A375 (cell line): ENCODE results near the gene PTGDR. TPM values are rescaled to one million over a fixed set of nuclear protein-coding genes. Genes with fewer than 3 reads are reported as not detected.

Source experiments
- total RNA-seq: library from RNA; depleted of rRNA; stranded (reverse); fragments of >200 nt; shearing (Covaris generic); gene quantifications from 2 replicates; pipeline ENCODE4 v1.2.3, GENCODE V29; 2014; rRNA removed

The PTGDR gene, protein sequence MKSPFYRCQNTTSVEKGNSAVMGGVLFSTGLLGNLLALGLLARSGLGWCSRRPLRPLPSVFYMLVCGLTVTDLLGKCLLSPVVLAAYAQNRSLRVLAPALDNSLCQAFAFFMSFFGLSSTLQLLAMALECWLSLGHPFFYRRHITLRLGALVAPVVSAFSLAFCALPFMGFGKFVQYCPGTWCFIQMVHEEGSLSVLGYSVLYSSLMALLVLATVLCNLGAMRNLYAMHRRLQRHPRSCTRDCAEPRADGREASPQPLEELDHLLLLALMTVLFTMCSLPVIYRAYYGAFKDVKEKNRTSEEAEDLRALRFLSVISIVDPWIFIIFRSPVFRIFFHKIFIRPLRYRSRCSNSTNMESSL
- not detected in 2 replicates for total RNA-seq

DNA sequence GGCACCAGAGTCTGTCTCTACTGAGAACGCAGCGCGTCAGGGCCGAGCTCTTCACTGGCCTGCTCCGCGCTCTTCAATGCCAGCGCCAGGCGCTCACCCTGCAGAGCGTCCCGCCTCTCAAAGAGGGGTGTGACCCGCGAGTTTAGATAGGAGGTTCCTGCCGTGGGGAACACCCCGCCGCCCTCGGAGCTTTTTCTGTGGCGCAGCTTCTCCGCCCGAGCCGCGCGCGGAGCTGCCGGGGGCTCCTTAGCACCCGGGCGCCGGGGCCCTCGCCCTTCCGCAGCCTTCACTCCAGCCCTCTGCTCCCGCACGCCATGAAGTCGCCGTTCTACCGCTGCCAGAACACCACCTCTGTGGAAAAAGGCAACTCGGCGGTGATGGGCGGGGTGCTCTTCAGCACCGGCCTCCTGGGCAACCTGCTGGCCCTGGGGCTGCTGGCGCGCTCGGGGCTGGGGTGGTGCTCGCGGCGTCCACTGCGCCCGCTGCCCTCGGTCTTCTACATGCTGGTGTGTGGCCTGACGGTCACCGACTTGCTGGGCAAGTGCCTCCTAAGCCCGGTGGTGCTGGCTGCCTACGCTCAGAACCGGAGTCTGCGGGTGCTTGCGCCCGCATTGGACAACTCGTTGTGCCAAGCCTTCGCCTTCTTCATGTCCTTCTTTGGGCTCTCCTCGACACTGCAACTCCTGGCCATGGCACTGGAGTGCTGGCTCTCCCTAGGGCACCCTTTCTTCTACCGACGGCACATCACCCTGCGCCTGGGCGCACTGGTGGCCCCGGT, at the start of gene PTGDR:
Gene PTGDR (plus strand): TSS at position 198 of the 778 bp plus-strand sequence. CDS start 117 bp downstream, at position 315.

DNA sequence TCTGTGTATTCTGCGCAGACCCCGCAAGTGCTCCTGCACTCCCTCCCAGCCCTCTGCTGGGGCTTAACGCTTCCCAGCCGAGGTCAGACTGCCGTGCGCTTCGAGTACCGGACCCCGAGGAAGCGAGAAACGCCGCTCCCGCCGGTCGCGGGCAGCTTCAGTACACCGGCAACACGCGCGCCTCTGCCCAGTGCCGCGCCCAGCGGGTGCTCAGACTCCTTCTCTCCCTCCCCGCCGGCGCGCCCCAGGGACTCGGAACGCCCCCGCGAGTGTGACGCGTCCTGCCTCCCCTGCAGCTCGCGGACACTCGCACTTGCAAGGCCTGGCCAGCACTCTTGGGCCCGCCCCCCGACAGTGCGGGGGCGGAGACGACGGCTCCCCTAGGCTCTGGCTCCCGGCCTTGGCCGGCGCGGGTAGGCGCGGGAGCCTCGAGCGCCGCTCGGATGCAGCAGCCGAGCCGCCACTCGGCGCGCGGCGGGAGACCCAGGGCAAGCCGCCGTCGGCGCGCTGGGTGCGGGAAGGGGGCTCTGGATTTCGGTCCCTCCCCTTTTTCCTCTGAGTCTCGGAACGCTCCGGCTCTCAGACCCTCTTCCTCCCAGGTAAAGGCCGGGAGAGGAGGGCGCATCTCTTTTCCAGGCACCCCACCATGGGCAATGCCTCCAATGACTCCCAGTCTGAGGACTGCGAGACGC, 46.6 kb downstream of the PTGDR start, which contains the start of gene PTGER2:
Gene PTGER2 (plus strand): TSS at position 410 of the 692 bp plus-strand sequence. CDS start 237 bp downstream, at position 647.

Other genes starting within 250 kb of the PTGDR start
- 0.53 and 1.1 TPM in 2 replicates for gene NID2, start 198.6 kb upstream of the PTGDR start, total RNA-seq
- gene PTGER2, start 46.6 kb downstream of the PTGDR start, total RNA-seq = 0.19 TPM in 1 of 2 replicates, not detected in the other